Sigmoid colon (tissue), 7 donors: ENCODE results near the gene INO80E. TPM values are rescaled to one million over a fixed set of nuclear protein-coding genes. Genes with fewer than 3 reads are reported as not detected.

ENCODE experiments used
- DNase-seq: peaks from one replicate; pipeline ENCODE4 v3.0.0-alpha.2; 2019
- H3K27ac ChIP-seq, 4 donors: fragments of 200-600 bp; sonication (generic); one replicate each; pipeline ENCODE4 v1.5.1; 2016 to 2019; ENCODE audit warnings: mild to moderate bottlenecking in 1 of 4
- H3K27me3 ChIP-seq, 3 donors: fragments of 200-600 bp; sonication (generic); one replicate each; pipeline ENCODE4 v1.5.1; 2019; ENCODE audit warnings: mild to moderate bottlenecking in 1 of 3
- H3K36me3 ChIP-seq, 4 donors: fragments of 200-600 bp; sonication (generic); one replicate each; pipeline ENCODE4 v1.5.1; 2016 to 2019
- H3K4me1 ChIP-seq, 4 donors: fragments of 200-600 bp; sonication (generic); one replicate each; pipeline ENCODE4 v1.5.1; 2017 to 2019
- H3K4me3 ChIP-seq, 4 donors: fragments of 200-600 bp; sonication (generic); one replicate each; pipeline ENCODE4 v1.5.1; 2017 to 2019; ENCODE audit warnings: mild to moderate bottlenecking in 2 of 4, moderate library complexity in 1 of 4
- H3K9me3 ChIP-seq, 4 donors: fragments of 200-600 bp in 3 of 4; sonication (generic) in 3 of 4; one replicate each; pipeline versions ENCODE4 v1.5.1 to v1.6.1; 2013 to 2019
- CTCF ChIP-seq, 4 experiments: fragments of 450-650 bp in 3 of 4; fragments of 200-600 bp in 1 of 4; IDR thresholded peaks; one replicate each; pipeline ENCODE4 v1.5.1; 2016 to 2019; ENCODE audit warnings: antibody characterized with exemption in 4 of 4, mild to moderate bottlenecking in 3 of 4, moderate library complexity in 2 of 4
- EP300 ChIP-seq, 4 donors: sonication (generic); formaldehyde crosslinking; IDR thresholded peaks; one replicate each; pipeline ENCODE4 v1.6.1; 2017; ENCODE audit warnings: antibody characterized with exemption in 4 of 4
- POLR2A ChIP-seq, 2 donors: fragments of 450-650 bp; IDR thresholded peaks; one replicate each; pipeline ENCODE4 v1.6.1; 2016; ENCODE audit warnings: antibody characterized with exemption in 2 of 2, mild to moderate bottlenecking in 2 of 2, moderate library complexity in 2 of 2
- POLR2AphosphoS5 ChIP-seq, 4 donors: sonication (generic); formaldehyde crosslinking; IDR thresholded peaks; one replicate each; pipeline ENCODE4 v1.6.1; 2017; ENCODE audit warnings: antibody characterized with exemption in 4 of 4
- WGBS, 2 donors: extraction: QIAGEN DNeasy Blood & Tissue Kit; methylation state at CpG; one replicate each; pipeline ENCODE4 v1.1.7; 2013; 5-methylcytosine and 5-hydroxymethylcytosine counted together
- intact Hi-C: fragments of 100-400 bp; cut with DNase I; formaldehyde crosslinking; loops from one replicate; pipeline ENCODE4 v1.15.1; 2023
- polyA plus RNA-seq, 3 donors: library from polyadenylated mRNA; stranded (reverse); fragments of 200-250 nt; gene quantifications; one replicate each; pipeline ENCODE4 v1.2.3, GENCODE V29; 2013
- total RNA-seq, 4 donors: library from RNA; depleted of rRNA; stranded (reverse); fragments of >200 nt; gene quantifications; one replicate each; pipeline ENCODE4 v1.1.0, GENCODE V29; 2016
- donor health status: healthy with polysubstance abuse.
- donor health status: Bipolar disorder and iron deficiency.
- donor health status: healthy.

Gene INO80E
- total and polyA plus RNA-seq, 7 donors = 49.2 to 174 (median 59.8) TPM

DNA sequence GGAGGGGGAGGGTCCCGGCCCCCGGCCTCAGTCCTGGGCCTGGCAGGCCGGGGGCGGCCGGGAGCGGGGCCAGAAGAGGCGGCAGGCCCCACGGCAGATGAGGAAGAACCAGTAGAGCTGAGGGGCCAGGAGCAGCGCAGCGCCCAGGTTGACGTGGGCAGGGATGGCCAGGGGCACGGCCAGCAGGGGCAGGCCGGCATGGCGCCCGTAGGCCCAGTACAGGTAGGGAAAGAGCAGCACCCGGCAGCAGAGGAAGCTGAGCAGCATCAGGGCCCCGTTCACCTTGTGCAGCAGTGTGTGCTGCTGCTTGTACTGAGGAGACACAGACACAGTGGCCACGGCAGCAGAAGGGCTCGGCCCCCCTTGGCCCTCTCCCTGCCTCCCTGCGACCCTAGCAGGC is 29.1 kb downstream of the INO80E start:
- intact Hi-C loops = no loop called here
- TF ChIP-seq CTCF (IDR thresholded peaks at IDR 0.05) (no peak), POLR2A (IDR thresholded peaks at IDR 0.05) (no peak), POLR2AphosphoS5 (IDR thresholded peaks at IDR 0.05) (no peak), EP300 (IDR thresholded peaks at IDR 0.05) (no peak)
- H3K4me3 ChIP-seq = no peak overlapping the region
- no peaks in the 10 kb centered on the region for H3K36me3 ChIP-seq
- 69 to 73% methylated on average over 20 of the region's 20 CpGs for WGBS, 2 donors
- peaks cover 16 to 52% (median 35%) of the 10 kb centered on the region in 3 donors for H3K27me3 ChIP-seq
- H3K4me1 ChIP-seq = peaks cover 0 to 12% (median 11%) of the 10 kb centered on the region in 4 donors
- H3K9me3 ChIP-seq = no peaks in the 10 kb centered on the region
- no peak overlapping the region for H3K27ac ChIP-seq
- DNase-seq = no peak

GRCh38 chr16:30025574-30025973 is 29.5 kb downstream of the INO80E start:
- Histone ChIP-seq H3K27me3 (peaks cover 20 to 56% (median 39%) of the 10 kb centered on the region in 3 donors), H3K4me3 (no peak overlapping the region), H3K9me3 (no peaks in the 10 kb centered on the region), H3K36me3 (no peaks in the 10 kb centered on the region), H3K4me1 (peaks cover 0 to 14% (median 12%) of the 10 kb centered on the region in 4 donors), H3K27ac (no peak overlapping the region)
- intact Hi-C loops = no loop called here
- TF ChIP-seq POLR2AphosphoS5 (IDR thresholded peaks at IDR 0.05) (no peak), CTCF (IDR thresholded peaks at IDR 0.05) (no peak), POLR2A (IDR thresholded peaks at IDR 0.05) (no peak), EP300 (IDR thresholded peaks at IDR 0.05) (no peak)
- 39 to 66% methylated on average over 7 of the region's 7 CpGs for WGBS, 2 donors
- no peak for DNase-seq

- intact Hi-C loops = no loop called here
- H3K27me3 ChIP-seq = peaks cover 29 to 64% (median 48%) of the 10 kb centered on the region in 3 donors
- WGBS, 2 donors = 83 to 92% methylated on average over 18 of the region's 18 CpGs
- H3K36me3 ChIP-seq = no peaks in the 10 kb centered on the region
- TF ChIP-seq POLR2A (IDR thresholded peaks at IDR 0.05) = no peak
- no peak for TF ChIP-seq CTCF (IDR thresholded peaks at IDR 0.05)
- no peak for TF ChIP-seq EP300 (IDR thresholded peaks at IDR 0.05)
- TF ChIP-seq POLR2AphosphoS5 (IDR thresholded peaks at IDR 0.05) = no peak
- no peaks in the 10 kb centered on the region for H3K9me3 ChIP-seq
- no peak overlapping the region for H3K4me3 ChIP-seq
- H3K27ac ChIP-seq = no peak overlapping the region
- peaks cover 0 to 15% (median 13%) of the 10 kb centered on the region in 4 donors for H3K4me1 ChIP-seq
- DNase-seq = no peak
Measured at GRCh38 chr16:30026449-30026848, 30.4 kb downstream of the INO80E start.

DNA sequence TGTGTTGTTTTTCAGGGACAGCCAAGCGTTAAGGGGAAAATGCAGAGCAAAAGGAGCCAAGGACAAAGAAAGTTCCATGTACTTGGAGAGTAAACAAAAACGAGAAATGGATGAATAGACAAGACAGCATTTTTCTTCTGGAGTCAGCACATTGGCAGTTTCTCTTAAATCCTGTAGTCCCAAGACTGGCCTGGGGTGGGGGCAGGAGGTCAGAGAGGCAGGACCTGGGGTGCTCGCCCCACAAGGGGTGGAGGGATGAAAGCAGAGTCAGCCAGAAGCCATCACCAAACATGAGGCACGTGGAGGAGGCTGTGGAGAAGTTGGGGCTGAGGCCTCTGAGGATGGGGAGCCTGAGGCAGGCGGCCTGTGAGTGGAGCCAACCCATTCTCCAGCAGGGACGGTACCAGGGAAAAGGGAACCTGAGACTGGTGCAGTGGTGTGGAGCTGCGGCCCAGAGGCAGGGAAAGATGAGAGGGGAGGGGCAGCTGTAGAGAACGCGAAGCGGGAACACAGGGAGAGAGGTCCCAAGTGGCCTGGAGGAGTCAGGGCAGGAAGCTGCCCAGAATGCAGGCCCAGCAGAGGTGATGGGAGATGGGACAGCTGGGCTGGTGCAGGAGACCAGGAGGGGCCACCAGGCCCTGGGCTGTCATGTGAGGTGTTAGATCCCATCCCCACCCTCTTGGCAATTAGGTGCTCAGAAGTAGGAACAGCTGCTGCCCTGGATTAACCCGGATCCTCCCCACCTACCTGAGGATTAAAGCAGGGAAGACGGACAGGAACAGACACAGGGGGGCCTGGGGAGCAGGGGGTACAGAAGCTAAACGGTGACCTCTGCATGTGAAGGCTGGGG is 31.8 kb downstream of the INO80E start:
- H3K27ac ChIP-seq = no peak overlapping the region

More for the DNA sequence above, 31.8 kb downstream of the INO80E start:
- Histone ChIP-seq H3K4me3 (no peak overlapping the region), H3K27me3 (peaks cover 35 to 78% (median 62%) of the 10 kb centered on the region in 3 donors), H3K9me3 (no peaks in the 10 kb centered on the region), H3K36me3 (no peaks in the 10 kb centered on the region), H3K4me1 (peaks cover 0 to 13% (median 9%) of the 10 kb centered on the region in 4 donors)
- WGBS, 2 donors = 45 to 47% methylated on average over 13 of the region's 13 CpGs
- DNase-seq = no peak
- intact Hi-C loops = no loop called here
- TF ChIP-seq POLR2A (IDR thresholded peaks at IDR 0.05) = no peak
- TF ChIP-seq POLR2AphosphoS5 (IDR thresholded peaks at IDR 0.05) = no peak
- no peak for TF ChIP-seq EP300 (IDR thresholded peaks at IDR 0.05)
- TF ChIP-seq CTCF (IDR thresholded peaks at IDR 0.05) = no peak
